ENCODE data around the gene BLM. TPM values are rescaled to one million over a fixed set of nuclear protein-coding genes. Genes with fewer than 3 reads are reported as not detected.

BLM gene
- polyA plus RNA-seq, 2 of the 4 experiments (the other 2 are of a cell fraction): 10.5 to 15.2 TPM

DNA sequence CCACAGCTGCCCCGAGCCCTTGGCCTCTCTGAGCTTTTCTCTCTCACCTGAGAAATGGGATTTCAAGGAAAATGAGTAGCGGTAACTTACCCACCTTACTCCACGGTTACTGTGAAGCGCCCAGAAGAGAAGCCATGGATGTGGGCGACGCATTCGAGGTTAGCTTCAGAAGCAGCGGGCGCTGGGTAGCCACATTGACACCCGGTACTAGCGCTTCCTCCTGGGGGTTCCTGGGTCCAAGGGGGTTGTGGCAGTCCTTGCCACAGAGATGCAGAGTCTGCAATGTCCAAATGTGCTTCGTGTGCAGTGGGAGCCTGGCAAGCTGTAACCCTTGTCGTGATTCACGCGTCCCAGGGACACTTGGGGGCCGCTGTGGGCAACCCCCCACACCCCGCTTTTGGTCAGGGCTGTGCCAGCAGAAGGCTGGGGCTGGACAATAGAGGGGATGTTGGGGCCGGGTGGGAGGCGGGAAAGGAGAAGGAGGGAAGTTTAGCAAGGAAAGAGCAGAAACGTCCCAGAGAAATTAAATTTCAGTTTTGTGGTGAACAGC is 109.8 kb downstream of the BLM start:
- no peak overlapping the region for H3K4me3 ChIP-seq
- H3K4me2 ChIP-seq: no peak overlapping the region
- ATAC-seq: no peak
- ChIA-PET POLR2A (interaction anchor here (0.6 kb wide), 1 partner anchor 581 kb away, joined by 4 read pairs; no protein-coding TSS in a partner anchor), CTCF (interaction anchor here (0.6 to 2.7 kb wide), 4 partner anchors 24 to 617 kb away, joined by 3 to 11 read pairs (median 4); no protein-coding TSS in a partner anchor)
- WGBS (ENCODE audit: missing lambda C conversion rate): 78% methylated on average over 20 of the region's 20 CpGs
- DNase-seq (ENCODE audit: low read depth in 1 of 2, low spot score in 1 of 2): no peak
- H3K9me3 ChIP-seq: no peaks in the 10 kb centered on the region
- FAIRE-seq: no peak
- H3K27ac ChIP-seq: no peak overlapping the region
- TF ChIP-seq, protein P1, sequence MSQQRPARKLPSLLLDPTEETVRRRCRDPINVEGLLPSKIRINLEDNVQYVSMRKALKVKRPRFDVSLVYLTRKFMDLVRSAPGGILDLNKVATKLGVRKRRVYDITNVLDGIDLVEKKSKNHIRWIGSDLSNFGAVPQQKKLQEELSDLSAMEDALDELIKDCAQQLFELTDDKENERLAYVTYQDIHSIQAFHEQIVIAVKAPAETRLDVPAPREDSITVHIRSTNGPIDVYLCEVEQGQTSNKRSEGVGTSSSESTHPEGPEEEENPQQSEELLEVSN (IDR thresholded peaks at IDR 0.05; ENCODE audit: borderline replicate concordance, low read depth): no peak
- no peak for TF ChIP-seq TFCP2L1 (CRISPR knock-in tag; IDR thresholded peaks at IDR 0.05)
- TF ChIP-seq HOXB5 (CRISPR knock-in tag; IDR thresholded peaks at IDR 0.05): no peak
- TF ChIP-seq, protein P2, sequence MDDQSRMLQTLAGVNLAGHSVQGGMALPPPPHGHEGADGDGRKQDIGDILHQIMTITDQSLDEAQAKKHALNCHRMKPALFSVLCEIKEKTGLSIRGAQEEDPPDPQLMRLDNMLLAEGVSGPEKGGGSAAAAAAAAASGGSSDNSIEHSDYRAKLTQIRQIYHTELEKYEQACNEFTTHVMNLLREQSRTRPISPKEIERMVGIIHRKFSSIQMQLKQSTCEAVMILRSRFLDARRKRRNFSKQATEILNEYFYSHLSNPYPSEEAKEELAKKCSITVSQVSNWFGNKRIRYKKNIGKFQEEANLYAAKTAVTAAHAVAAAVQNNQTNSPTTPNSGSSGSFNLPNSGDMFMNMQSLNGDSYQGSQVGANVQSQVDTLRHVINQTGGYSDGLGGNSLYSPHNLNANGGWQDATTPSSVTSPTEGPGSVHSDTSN (IDR thresholded peaks at IDR 0.05): no peak
- TF ChIP-seq HEYL (CRISPR knock-in tag; IDR thresholded peaks at IDR 0.05): no peak
- TF ChIP-seq, protein P3, sequence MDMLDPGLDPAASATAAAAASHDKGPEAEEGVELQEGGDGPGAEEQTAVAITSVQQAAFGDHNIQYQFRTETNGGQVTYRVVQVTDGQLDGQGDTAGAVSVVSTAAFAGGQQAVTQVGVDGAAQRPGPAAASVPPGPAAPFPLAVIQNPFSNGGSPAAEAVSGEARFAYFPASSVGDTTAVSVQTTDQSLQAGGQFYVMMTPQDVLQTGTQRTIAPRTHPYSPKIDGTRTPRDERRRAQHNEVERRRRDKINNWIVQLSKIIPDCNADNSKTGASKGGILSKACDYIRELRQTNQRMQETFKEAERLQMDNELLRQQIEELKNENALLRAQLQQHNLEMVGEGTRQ (IDR thresholded peaks at IDR 0.05): no peak
- no peak for TF ChIP-seq MAZ (IDR thresholded peaks at IDR 0.05; ENCODE audit: borderline replicate concordance, low read depth, low read length)
- TF ChIP-seq ESRRA (IDR thresholded peaks at IDR 0.05; ENCODE audit: borderline replicate concordance, low read length): no peak
- no peak for TF ChIP-seq RAD21 (conservative IDR thresholded peaks at IDR 0.05 in 1 of 2, IDR thresholded peaks at IDR 0.05 in 1 of 2)
- TF ChIP-seq ZNF302 (CRISPR knock-in tag; IDR thresholded peaks at IDR 0.05): no peak
- TF ChIP-seq, protein P4, sequence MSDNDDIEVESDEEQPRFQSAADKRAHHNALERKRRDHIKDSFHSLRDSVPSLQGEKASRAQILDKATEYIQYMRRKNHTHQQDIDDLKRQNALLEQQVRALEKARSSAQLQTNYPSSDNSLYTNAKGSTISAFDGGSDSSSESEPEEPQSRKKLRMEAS (IDR thresholded peaks at IDR 0.05): no peak
- no peak for TF ChIP-seq JUNB (IDR thresholded peaks at IDR 0.05)
- no peak for TF ChIP-seq CTCF (IDR thresholded peaks at IDR 0.05)
- no peak for TF ChIP-seq CBX2 (IDR thresholded peaks at IDR 0.05; ENCODE audit: borderline replicate concordance, low read depth)
- H3K4me1 ChIP-seq: peaks cover 15% of the 10 kb centered on the region; the same call in 2 of the 3 replicates

- FAIRE-seq (no peak), ATAC-seq (no peak)
- POLR2A ChIA-PET: no interaction called here
Measured at GRCh38 chr15:90828111-90828510, 111.0 kb downstream of the BLM start.

More at GRCh38 chr15:90828111-90828510, 111.0 kb downstream of the BLM start:
- no peak for DNase-seq (ENCODE audit: low read depth in 1 of 2, low spot score in 1 of 2)
- peaks cover 15% of the 10 kb centered on the region; the same call in 2 of the 3 replicates for H3K4me1 ChIP-seq
- 59% methylated on average over 7 of the region's 12 CpGs for WGBS (ENCODE audit: missing lambda C conversion rate)
- H3K4me3 ChIP-seq: no peak overlapping the region
- no peaks in the 10 kb centered on the region for H3K9me3 ChIP-seq
- H3K27ac ChIP-seq: no peak overlapping the region
- CTCF ChIA-PET: interaction anchor here (1.1 to 2.7 kb wide), 5 partner anchors 17 to 508 kb away, joined by 3 to 11 read pairs (median 4); no protein-coding TSS in a partner anchor
- TF ChIP-seq ZFP36 (IDR thresholded peaks at IDR 0.05; ENCODE audit: borderline replicate concordance, partially characterized antibody): no peak
- TF ChIP-seq KDM5A (IDR thresholded peaks at IDR 0.05): no peak
- TF ChIP-seq MAZ (IDR thresholded peaks at IDR 0.05; ENCODE audit: borderline replicate concordance, low read depth, low read length): no peak
- TF ChIP-seq, protein P4 (IDR thresholded peaks at IDR 0.05): no peak
- TF ChIP-seq HOXA7 (CRISPR knock-in tag; IDR thresholded peaks at IDR 0.05): no peak
- no peak for TF ChIP-seq CTCF (IDR thresholded peaks at IDR 0.05)
- no peak for TF ChIP-seq POLR2A (IDR thresholded peaks at IDR 0.05; ENCODE audit: low read length)
- no peak for TF ChIP-seq ZC3H11A (IDR thresholded peaks at IDR 0.05)
- no peak for TF ChIP-seq RARB (CRISPR knock-in tag; IDR thresholded peaks at IDR 0.05)
- TF ChIP-seq CEBPB (IDR thresholded peaks at IDR 0.05): no peak
- no peak for TF ChIP-seq SREBF2 (IDR thresholded peaks at IDR 0.05)
- no peak for TF ChIP-seq MAFK (IDR thresholded peaks at IDR 0.05; ENCODE audit: partially characterized antibody)
- no peak for TF ChIP-seq HOXB5 (CRISPR knock-in tag; IDR thresholded peaks at IDR 0.05)
- TF ChIP-seq EHMT2 (IDR thresholded peaks at IDR 0.05; ENCODE audit: low read depth): no peak
- H3K4me2 ChIP-seq: no peak overlapping the region
